NOMO-1 (cell line): ENCODE results near the gene ZNF215.
"Not testable (repeated sequence)": the region's sequence is repeated elsewhere in the genome, so short reads cannot be mapped to it uniquely, and the experiment has no call there.

Experiments
- DNase-seq, 2 experiments: peaks; one replicate each; lab custom pipeline; 2025; ENCODE audit not compliant: unreplicated experiment in 2 of 2; lab: John Stamatoyannopoulos, UW

Gene ZNF215

GRCh38 chr11:6931146-6931713 lies 5.0 kb downstream of the ZNF215 start:
- no peak for DNase-seq

- no peak for DNase-seq
Measured at GRCh38 chr11:6932145-6932544, 5.9 kb downstream of the ZNF215 start.

GRCh38 chr11:6941970-6942369 lies 15.7 kb downstream of the ZNF215 start:
- DNase-seq: no peak

- no peak for DNase-seq
Measured at GRCh38 chr11:6943131-6943530, 16.9 kb downstream of the ZNF215 start.

- not testable (repeated sequence) for DNase-seq
Measured at GRCh38 chr11:6954248-6954647, 28.0 kb downstream of the ZNF215 start.

- DNase-seq: no peak
Measured at GRCh38 chr11:6962141-6962540, 35.9 kb downstream of the ZNF215 start.

- no peak for DNase-seq
Measured at GRCh38 chr11:6962673-6963072, 36.4 kb downstream of the ZNF215 start.

GRCh38 chr11:6968816-6969215 lies 42.6 kb downstream of the ZNF215 start:
- DNase-seq: no peak

GRCh38 chr11:6969854-6970253 lies 43.6 kb downstream of the ZNF215 start:
- not testable (repeated sequence) for DNase-seq

- DNase-seq: no peak
Measured at GRCh38 chr11:6979365-6979764, 53.1 kb downstream of the ZNF215 start.

- DNase-seq: no peak
Measured at GRCh38 chr11:6986487-6986886, 60.3 kb downstream of the ZNF215 start.

GRCh38 chr11:6988506-6988905 lies 62.3 kb downstream of the ZNF215 start:
- DNase-seq: no peak

- no peak for DNase-seq
Measured at GRCh38 chr11:6991227-6991626, 65.0 kb downstream of the ZNF215 start.

- DNase-seq: no peak
Measured at GRCh38 chr11:6992026-6992425, 65.8 kb downstream of the ZNF215 start.

GRCh38 chr11:6992457-6993417 lies 66.5 kb downstream of the ZNF215 start:
- no peak for DNase-seq

GRCh38 chr11:6995703-6996102 lies 69.5 kb downstream of the ZNF215 start:
- DNase-seq: no peak

- DNase-seq: no peak
Measured at GRCh38 chr11:7004482-7004881, 78.3 kb downstream of the ZNF215 start.
